AG08395 (cell line): ENCODE data around the gene SMTNL1.
A peak's percentile ranks its signal among the peaks of the same experiment; 100 is the strongest.

Experiments
- DNase-seq: peaks from one replicate; pipeline ENCODE4 v3.0.0; 2012; ENCODE audit warnings: mixed read lengths, low spot score

Gene SMTNL1

GRCh38 chr11:57588046-57588710 is 50.8 kb downstream of the SMTNL1 start:
- DNase-seq = no peak

- DNase-seq = no peak
Observed at GRCh38 chr11:57596266-57596885, 59.0 kb downstream of the SMTNL1 start.

GRCh38 chr11:57597461-57597915 is 60.1 kb downstream of the SMTNL1 start, which contains the start of gene SERPING1:
SERPING1 (plus strand) TSS chr11:57597685; CDS start chr11:57598271, 586 bp downstream.
- DNase-seq = peak; percentile 65

- DNase-seq = peak; percentile 89
Observed at GRCh38 chr11:57597916-57598830, 60.8 kb downstream of the SMTNL1 start.

GRCh38 chr11:57598831-57599155 is 61.4 kb downstream of the SMTNL1 start:
- peak; percentile 45 for DNase-seq

GRCh38 chr11:57599381-57599780 is 62.0 kb downstream of the SMTNL1 start:
- DNase-seq = no peak
